HFFc6 (cell line): ENCODE measurements around the gene CREB3. TPM values are rescaled to one million over a fixed set of nuclear protein-coding genes. Genes with fewer than 3 reads are reported as not detected.

Source experiments
- DNase-seq: peaks from one replicate; pipeline ENCODE4 v3.0.0-alpha.2; 2018
- H3K27ac Mint-ChIP-seq: 2 replicates; pipeline ENCODE4 v1.8.0; 2020; ENCODE audit warnings: mild to moderate bottlenecking, mixed read lengths
- H3K27me3 Mint-ChIP-seq: 2 replicates; pipeline ENCODE4 v1.8.0; 2021; ENCODE audit warnings: mild to moderate bottlenecking, moderate library complexity, mixed read lengths; ENCODE audit not compliant: insufficient read depth
- H3K36me3 Mint-ChIP-seq: 2 replicates; pipeline ENCODE4 v1.8.0; 2021; ENCODE audit warnings: low read depth, mixed read lengths
- H3K4me1 Mint-ChIP-seq: 2 replicates; pipeline ENCODE4 v1.8.0; 2020; ENCODE audit warnings: low read depth, mixed read lengths
- H3K4me3 Mint-ChIP-seq: 2 replicates; pipeline ENCODE4 v1.8.0; 2020; ENCODE audit warnings: mild to moderate bottlenecking, moderate library complexity, mixed read lengths
- H3K9me3 Mint-ChIP-seq: 2 replicates; pipeline ENCODE4 v1.8.0; 2020; ENCODE audit warnings: mild to moderate bottlenecking, mixed read lengths
- long read RNA-seq: library from polyadenylated mRNA; unstranded; transcript quantifications from one replicate; pipeline ENCODE4 v2.0.0, GENCODE V29; 2019
- total RNA-seq, 6 experiments: library from RNA; stranded (reverse); fragmentation: NEBNext Ultra II Directional; extraction: Animal tissue kit (Norgen Biotek cat#: 25700); gene quantifications; 2 replicates in 1 of 6; 3 replicates in 5 of 6; pipeline ENCODE4 v1.2.3, GENCODE V29; 2021
- TF ChIP-seq, protein P1 (sequence below): fragments of 200-600 bp; sonication (generic); IDR thresholded peaks from 2 replicates; pipeline ENCODE4 v1.5.0; 2021; ENCODE audit warnings: antibody characterized with exemption, mild to moderate bottlenecking

The CREB3 gene, protein sequence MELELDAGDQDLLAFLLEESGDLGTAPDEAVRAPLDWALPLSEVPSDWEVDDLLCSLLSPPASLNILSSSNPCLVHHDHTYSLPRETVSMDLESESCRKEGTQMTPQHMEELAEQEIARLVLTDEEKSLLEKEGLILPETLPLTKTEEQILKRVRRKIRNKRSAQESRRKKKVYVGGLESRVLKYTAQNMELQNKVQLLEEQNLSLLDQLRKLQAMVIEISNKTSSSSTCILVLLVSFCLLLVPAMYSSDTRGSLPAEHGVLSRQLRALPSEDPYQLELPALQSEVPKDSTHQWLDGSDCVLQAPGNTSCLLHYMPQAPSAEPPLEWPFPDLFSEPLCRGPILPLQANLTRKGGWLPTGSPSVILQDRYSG
- total RNA-seq: 100 to 1,000 TPM; 106 to 127 (median 114) TPM
- long read RNA-seq, transcript CREB3-201 (9 exons, 1,832 nt): major isoform, 303 of 324 reads
- long read RNA-seq, partial matches to known transcripts: 16 of 324 reads
- long read RNA-seq, other reads (novel, unspliced or antisense): 4 of 324 reads

DNA sequence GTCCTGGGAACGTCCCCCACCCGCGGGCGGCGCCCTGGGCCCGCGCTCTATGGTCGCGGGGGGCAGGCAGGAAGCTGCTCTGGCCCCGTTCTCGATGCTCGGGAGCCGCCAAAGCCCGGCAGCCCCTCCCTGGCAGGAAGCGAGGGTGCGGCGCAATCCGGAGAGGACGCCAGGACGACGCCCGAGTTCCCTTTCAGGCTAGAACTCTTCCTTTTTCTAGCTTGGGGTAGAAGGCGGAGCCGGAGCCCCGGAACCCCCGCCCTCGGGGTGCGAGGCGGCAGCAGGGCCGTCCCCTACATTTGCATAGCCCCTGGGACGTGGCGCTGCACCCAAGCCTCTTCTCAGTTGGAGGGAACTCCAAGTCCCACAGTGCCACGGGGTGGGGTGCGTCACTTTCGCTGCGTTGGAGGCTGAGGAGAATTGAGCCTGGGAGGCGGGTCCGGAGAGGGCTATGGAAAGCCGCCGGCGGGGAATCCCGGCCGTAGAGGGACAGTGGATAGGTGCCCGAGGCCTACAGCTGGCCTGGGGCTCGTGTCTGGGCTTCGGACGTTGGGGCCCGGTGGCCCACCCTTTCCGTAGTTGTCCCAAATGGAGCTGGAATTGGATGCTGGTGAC is at the start of gene CREB3, which contains the start of gene TLN1:
Gene CREB3 (plus strand): TSS at position 482 of the 615 bp plus-strand sequence. CDS start 107 bp downstream, at position 589.
Gene TLN1 (minus strand): TSS at position 11 of the 615 bp plus-strand sequence. CDS start 6,501 bp downstream, outside the sequence.
- peaks cover 35% of the 10 kb centered on the region for H3K4me1 Mint-ChIP-seq
- DNase-seq: peak; percentile 99
- H3K9me3 Mint-ChIP-seq: no peaks in the 10 kb centered on the region
- TF ChIP-seq, protein P1, sequence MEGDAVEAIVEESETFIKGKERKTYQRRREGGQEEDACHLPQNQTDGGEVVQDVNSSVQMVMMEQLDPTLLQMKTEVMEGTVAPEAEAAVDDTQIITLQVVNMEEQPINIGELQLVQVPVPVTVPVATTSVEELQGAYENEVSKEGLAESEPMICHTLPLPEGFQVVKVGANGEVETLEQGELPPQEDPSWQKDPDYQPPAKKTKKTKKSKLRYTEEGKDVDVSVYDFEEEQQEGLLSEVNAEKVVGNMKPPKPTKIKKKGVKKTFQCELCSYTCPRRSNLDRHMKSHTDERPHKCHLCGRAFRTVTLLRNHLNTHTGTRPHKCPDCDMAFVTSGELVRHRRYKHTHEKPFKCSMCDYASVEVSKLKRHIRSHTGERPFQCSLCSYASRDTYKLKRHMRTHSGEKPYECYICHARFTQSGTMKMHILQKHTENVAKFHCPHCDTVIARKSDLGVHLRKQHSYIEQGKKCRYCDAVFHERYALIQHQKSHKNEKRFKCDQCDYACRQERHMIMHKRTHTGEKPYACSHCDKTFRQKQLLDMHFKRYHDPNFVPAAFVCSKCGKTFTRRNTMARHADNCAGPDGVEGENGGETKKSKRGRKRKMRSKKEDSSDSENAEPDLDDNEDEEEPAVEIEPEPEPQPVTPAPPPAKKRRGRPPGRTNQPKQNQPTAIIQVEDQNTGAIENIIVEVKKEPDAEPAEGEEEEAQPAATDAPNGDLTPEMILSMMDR: 0 out of 2 replicates have a peak, but pooled peaks have one; percentile 19
- H3K27me3 Mint-ChIP-seq: peaks cover 8% of the 10 kb centered on the region
- H3K4me3 Mint-ChIP-seq: no peak within 1 kb of the TSS; the same call in 1 of the 2 replicates
- H3K36me3 Mint-ChIP-seq: peaks cover 43% of the 10 kb centered on the region
- no peak within 1 kb of the TSS for H3K27ac Mint-ChIP-seq

DNA sequence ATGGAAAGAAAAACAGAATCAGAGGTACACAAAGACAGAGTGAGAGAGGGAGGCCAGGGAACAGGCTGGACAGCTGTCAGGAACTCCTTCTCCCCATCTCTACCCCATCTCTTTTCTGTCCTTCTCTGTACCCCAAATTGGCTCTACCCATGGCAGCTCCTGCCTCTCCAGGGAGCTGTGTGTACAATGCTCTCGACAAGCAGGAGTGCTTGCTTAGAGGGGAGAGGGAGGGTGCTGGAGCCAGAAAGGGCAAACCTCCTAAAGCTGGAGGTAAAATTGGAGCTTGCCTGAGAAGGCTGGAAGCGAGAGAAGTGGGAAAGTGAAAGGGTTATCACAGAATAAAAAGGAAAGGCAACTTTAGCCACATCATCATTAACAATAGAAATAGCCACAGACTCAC is 49.1 kb upstream of the CREB3 start:
- peaks cover 58% of the 10 kb centered on the region for H3K36me3 Mint-ChIP-seq
- TF ChIP-seq, protein P1: no peak
- peaks cover 96% of the 10 kb centered on the region for H3K4me1 Mint-ChIP-seq
- peaks cover 31% of the 10 kb centered on the region for H3K27me3 Mint-ChIP-seq
- peak overlapping the region; percentile 79 for H3K27ac Mint-ChIP-seq
- no peaks in the 10 kb centered on the region for H3K9me3 Mint-ChIP-seq
- H3K4me3 Mint-ChIP-seq: peak overlapping the region; percentile 65
- no peak for DNase-seq

DNA sequence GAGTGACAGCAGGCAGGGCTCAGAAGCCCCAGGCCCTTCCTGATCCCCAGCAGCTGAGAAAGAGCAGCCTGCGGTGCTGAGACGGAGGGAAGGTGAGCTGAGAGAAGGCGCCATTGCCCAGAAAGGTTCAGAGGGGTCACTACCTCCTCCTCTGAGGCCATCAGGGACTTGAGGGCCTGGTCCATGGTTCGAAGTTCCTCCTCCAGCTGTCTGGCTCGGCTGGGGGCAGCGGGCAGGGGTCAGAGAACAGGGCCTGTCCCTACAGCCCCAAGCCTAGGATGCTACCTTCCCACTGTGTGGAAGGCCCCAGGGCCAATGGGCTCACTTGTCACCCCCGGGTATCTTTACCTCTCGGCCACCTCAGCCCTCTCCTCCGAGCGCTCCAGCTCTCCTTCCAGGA is 47.5 kb upstream of the CREB3 start:
- peak overlapping the region; percentile 71 for H3K27ac Mint-ChIP-seq
- TF ChIP-seq, protein P1: no peak
- peaks cover 35% of the 10 kb centered on the region for H3K27me3 Mint-ChIP-seq
- H3K4me3 Mint-ChIP-seq: peak overlapping the region; percentile 100
- no peaks in the 10 kb centered on the region for H3K9me3 Mint-ChIP-seq
- peaks cover 67% of the 10 kb centered on the region for H3K36me3 Mint-ChIP-seq
- H3K4me1 Mint-ChIP-seq: peaks cover 86% of the 10 kb centered on the region
- no peak for DNase-seq

DNA sequence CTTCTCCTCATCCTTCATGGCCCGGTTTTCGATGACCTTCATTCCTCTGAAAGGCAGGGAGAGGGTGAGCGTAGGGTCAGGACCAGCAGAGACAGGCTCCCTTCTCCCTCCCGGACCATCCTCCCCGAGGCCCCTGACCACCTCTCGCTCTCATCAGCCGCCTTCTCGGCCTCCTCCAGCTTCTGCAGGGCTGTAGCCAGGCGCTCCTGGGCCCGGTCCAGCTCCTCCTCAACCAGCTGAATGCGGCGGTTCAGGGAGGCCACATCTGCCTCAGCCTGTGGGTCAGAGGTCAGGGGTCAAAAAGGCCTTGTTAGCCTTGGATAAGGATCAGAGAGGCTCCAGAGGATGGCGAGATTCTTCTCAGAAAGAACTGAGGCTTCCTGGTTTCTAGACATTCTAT is 47.0 kb upstream of the CREB3 start:
- Mint-ChIP-seq H3K4me1 (peaks cover 80% of the 10 kb centered on the region), H3K4me3 (peak overlapping the region; percentile 100), H3K27ac (peak overlapping the region; percentile 61), H3K36me3 (peaks cover 67% of the 10 kb centered on the region), H3K9me3 (no peaks in the 10 kb centered on the region), H3K27me3 (peaks cover 34% of the 10 kb centered on the region)
- TF ChIP-seq, protein P1: no peak
- DNase-seq: no peak

DNA sequence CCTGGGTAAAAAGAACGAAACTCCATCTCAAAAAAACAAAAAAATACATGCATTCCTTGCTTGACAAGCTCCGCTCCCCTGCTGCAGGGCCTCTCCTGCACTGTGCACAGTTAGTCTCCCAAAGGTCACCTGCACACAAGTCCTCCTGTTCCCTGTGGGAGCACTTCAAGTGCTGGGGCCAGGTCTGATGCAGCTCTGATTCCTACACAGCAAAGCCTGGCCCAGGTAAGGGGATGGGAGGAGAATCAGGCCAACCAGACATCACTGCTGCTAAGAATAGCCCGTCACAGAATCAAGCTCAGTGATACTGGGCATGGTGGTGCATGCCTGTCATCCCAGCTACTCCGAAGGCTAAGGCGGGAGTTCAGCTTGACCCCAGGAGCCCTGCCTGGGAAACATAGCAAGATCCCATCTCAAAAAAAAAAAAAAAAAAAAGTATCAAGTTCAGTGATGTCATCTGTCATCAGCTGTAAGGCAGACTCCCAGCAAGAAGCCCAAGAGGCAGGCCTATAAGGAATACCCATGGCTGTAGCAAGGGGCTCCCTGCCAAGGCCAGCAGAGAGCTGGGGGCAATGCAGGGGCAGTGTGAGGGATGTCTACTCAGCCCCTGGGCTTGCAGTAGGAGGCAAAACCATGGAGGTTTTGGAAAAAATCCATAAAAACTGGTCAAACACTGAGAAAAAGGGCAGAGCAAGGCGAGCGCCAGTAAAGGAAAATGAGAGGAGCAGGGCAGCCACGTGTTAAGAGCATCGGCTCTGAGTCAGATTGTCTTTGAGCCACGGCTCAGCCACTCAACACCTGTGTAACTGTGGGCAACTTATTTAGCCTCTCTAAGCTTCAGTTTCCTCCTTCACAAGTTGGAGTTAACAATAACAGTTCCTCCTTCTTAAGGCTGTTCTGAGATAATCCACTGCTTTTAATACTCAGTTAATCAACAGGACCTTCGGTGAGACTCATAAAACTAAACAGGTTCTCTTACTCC is 46.0 kb upstream of the CREB3 start:
- TF ChIP-seq, protein P1: no peak
- peak; percentile 34 for DNase-seq
- peak overlapping the region; percentile 61 for H3K27ac Mint-ChIP-seq
- H3K36me3 Mint-ChIP-seq: peaks cover 67% of the 10 kb centered on the region
- no peaks in the 10 kb centered on the region for H3K9me3 Mint-ChIP-seq
- H3K4me1 Mint-ChIP-seq: peaks cover 75% of the 10 kb centered on the region
- H3K4me3 Mint-ChIP-seq: peak overlapping the region; percentile 100
- H3K27me3 Mint-ChIP-seq: peaks cover 41% of the 10 kb centered on the region
